HepG2 (cell line): ENCODE results near the gene GPC6. TPM values are rescaled to one million over a fixed set of nuclear protein-coding genes. Genes with fewer than 3 reads are reported as not detected.

Source experiments
- ATAC-seq: fragments of 200-7000 bp; cut with Tn5 transposase; 3 replicates; pipeline ENCODE4 v1.9.1; 2020; ENCODE audit warnings: mild to moderate bottlenecking, moderate library complexity
- BruUV-seq: library from RNA; stranded (reverse); fragments of 400-500 nt; replicated peaks from 2 replicates; lab custom pipeline; 2021; lab: Mats Ljungman, UMichigan
- CTCF ChIA-PET: fragments of 300-600 bp; formaldehyde crosslinking; extraction: SDS; loops from one replicate; lab custom pipeline; 2021; ENCODE audit warnings: low total read pairs, inconsistent platforms, low intra/inter-chr PET ratio; lab: Yijun Ruan, JAX
- POLR2A ChIA-PET: fragments of 350-600 bp; sonication (Branson Sonifier 250); formaldehyde crosslinking; loops from one replicate; lab custom pipeline; 2020; ENCODE audit warnings: antibody characterized with exemption, inconsistent platforms; lab: Yijun Ruan, JAX
- DNase-seq: peaks from one replicate; pipeline ENCODE4 v3.0.0-alpha.2; 2015; ENCODE audit warnings: low spot score
- FAIRE-seq: peaks from 3 replicates; lab custom pipeline; 2011; peaks lifted over from hg19 to GRCh38; lab: Jason Lieb, UNC
- H2AFZ ChIP-seq: one replicate; pipeline ENCODE4 v1.6.1; 2011; ENCODE audit warnings: low read length, inconsistent platforms
- H3K27ac ChIP-seq: fragments of 300-600 bp; 3 replicates; pipeline ENCODE4 v1.8.0; 2011; ENCODE audit warnings: mixed run types, mild to moderate bottlenecking, mixed read lengths, low read length, inconsistent platforms; ENCODE audit not compliant: insufficient read depth; ENCODE audit errors: extremely low read length
- H3K27me3 ChIP-seq, 2 experiments: fragments of 200-600 bp in 1 of 2; 2 replicates in 1 of 2; 3 replicates in 1 of 2; pipeline versions ENCODE4 v1.6.0 to v1.8.0; 2011; ENCODE audit warnings: low read length in 2 of 2, mild to moderate bottlenecking in 2 of 2, moderate library complexity in 2 of 2, inconsistent platforms in 1 of 2; ENCODE audit not compliant: insufficient read depth in 2 of 2, control insufficient read depth in 1 of 2
- H3K36me3 ChIP-seq, 2 experiments: fragments of 200-600 bp in 1 of 2; replicated peaks in 1 of 2; 2 replicates in 1 of 2; 3 replicates in 1 of 2; pipeline versions ENCODE4 v1.5.1 to v1.8.0; 2011; ENCODE audit warnings: low read length in 2 of 2, inconsistent platforms in 1 of 2; ENCODE audit not compliant: insufficient read depth in 2 of 2, control insufficient read depth in 1 of 2
- H3K4me1 ChIP-seq: 2 replicates; pipeline ENCODE4 v1.5.1; 2012; ENCODE audit warnings: low read length, inconsistent platforms; ENCODE audit not compliant: insufficient read depth
- H3K4me2 ChIP-seq: 2 replicates; pipeline ENCODE4 v1.6.0; 2011; ENCODE audit warnings: low read depth, low read length, inconsistent platforms
- H3K4me3 ChIP-seq, 3 experiments: fragments of 200-600 bp in 1 of 3; sonication (generic), shearing (Covaris generic) in 1 of 3; replicated peaks in 1 of 3; 2 replicates each; pipeline ENCODE4 v1.5.1; 2011 to 2016; ENCODE audit warnings: low read length in 3 of 3, inconsistent platforms in 2 of 3, low read depth in 2 of 3, mild to moderate bottlenecking in 2 of 3, control low read depth in 1 of 3, mixed read lengths in 1 of 3; ENCODE audit not compliant: insufficient read depth in 1 of 3
- H3K79me2 ChIP-seq: one replicate; pipeline ENCODE4 v1.6.1; 2011; ENCODE audit warnings: low read length, inconsistent platforms; ENCODE audit not compliant: insufficient read depth
- H3K9ac ChIP-seq: 2 replicates; pipeline ENCODE4 v1.6.0; 2011; ENCODE audit warnings: mild to moderate bottlenecking, low read depth, low read length, inconsistent platforms; ENCODE audit not compliant: insufficient read depth
- H3K9me3 ChIP-seq: 2 replicates; pipeline ENCODE4 v1.5.1; 2012; ENCODE audit warnings: mild to moderate bottlenecking, low read length
- H4K20me1 ChIP-seq: 2 replicates; pipeline ENCODE4 v1.6.0; 2011; ENCODE audit warnings: inconsistent platforms, mild to moderate bottlenecking, low read length, moderate library complexity; ENCODE audit not compliant: insufficient read depth
- ATF7-NPFF ChIP-seq: sonication (generic); formaldehyde crosslinking; IDR thresholded peaks from 2 replicates; pipeline ENCODE4 v1.8.1; 2023; ENCODE audit warnings: mild to moderate bottlenecking, low read depth, missing genetic modification reagents, moderate library complexity
- CBX1 ChIP-seq: IDR thresholded peaks from one replicate; pipeline ENCODE4 v1.6.1; 2016; ENCODE audit warnings: antibody characterized with exemption, low read depth
- CEBPB ChIP-seq: IDR thresholded peaks from 2 replicates; pipeline ENCODE4 v1.6.1; 2011; ENCODE audit warnings: low read depth, low read length, improper control_type of control experiment, borderline replicate concordance
- DMTF1 ChIP-seq: sonication (generic); formaldehyde crosslinking; IDR thresholded peaks from 2 replicates; pipeline ENCODE4 v1.4.0; 2020; ENCODE audit warnings: mild to moderate bottlenecking, missing genetic modification reagents
- GFI1 ChIP-seq: sonication (generic); formaldehyde crosslinking; IDR thresholded peaks from 2 replicates; pipeline ENCODE4 v1.5.0; 2020; ENCODE audit warnings: missing genetic modification reagents, mild to moderate bottlenecking, borderline replicate concordance
- GLI4 ChIP-seq: sonication (generic); formaldehyde crosslinking; IDR thresholded peaks from 2 replicates; pipeline ENCODE4 v1.5.1; 2020; ENCODE audit warnings: missing genetic modification reagents, mild to moderate bottlenecking, moderate library complexity, borderline replicate concordance
- HNRNPLL ChIP-seq: fragments of 200-400 bp; formaldehyde crosslinking; IDR thresholded peaks from 2 replicates; pipeline ENCODE4 v1.6.1; 2017; ENCODE audit warnings: mild to moderate bottlenecking, low read depth, low read length; ENCODE audit not compliant: poor library complexity, severe bottlenecking
- HNRNPUL1 ChIP-seq: fragments of 200-400 bp; formaldehyde crosslinking; IDR thresholded peaks from 2 replicates; pipeline ENCODE4 v1.6.1; 2017; ENCODE audit warnings: low read depth, mild to moderate bottlenecking, low read length, moderate library complexity
- PBX3 ChIP-seq: sonication (generic); formaldehyde crosslinking; IDR thresholded peaks from 2 replicates; pipeline ENCODE4 v1.8.1; 2023; ENCODE audit warnings: missing genetic modification reagents, inconsistent platforms, borderline replicate concordance
- RBAK ChIP-seq: sonication (generic); formaldehyde crosslinking; IDR thresholded peaks from 2 replicates; pipeline ENCODE4 v1.5.1; 2020; ENCODE audit warnings: mild to moderate bottlenecking, missing genetic modification reagents
- RFXAP ChIP-seq: sonication (generic); formaldehyde crosslinking; IDR thresholded peaks from 2 replicates; pipeline ENCODE4 v1.4.0; 2020; ENCODE audit warnings: missing genetic modification reagents, borderline replicate concordance
- ZKSCAN5 ChIP-seq: sonication (generic); formaldehyde crosslinking; IDR thresholded peaks from 2 replicates; pipeline ENCODE4 v1.5.1; 2020; ENCODE audit warnings: mild to moderate bottlenecking, missing genetic modification reagents
- ZNF263 ChIP-seq: sonication (generic); formaldehyde crosslinking; IDR thresholded peaks from 2 replicates; pipeline ENCODE4 v1.4.0; 2020; ENCODE audit warnings: missing genetic modification reagents
- ZNF30 ChIP-seq: sonication (generic); formaldehyde crosslinking; IDR thresholded peaks from 2 replicates; pipeline ENCODE4 v1.5.0; 2020; ENCODE audit warnings: mild to moderate bottlenecking, missing genetic modification reagents
- ZNF879 ChIP-seq: sonication (generic); formaldehyde crosslinking; IDR thresholded peaks from 2 replicates; pipeline ENCODE4 v1.8.1; 2023; ENCODE audit warnings: missing genetic modification reagents
- WGBS: methylation state at CpG from one replicate; pipeline ENCODE4 v1.1.6; 2017; ENCODE audit warnings: low lambda C conversion rate; 5-methylcytosine and 5-hydroxymethylcytosine counted together
- in situ Hi-C: cut with HindIII; loops from 2 replicates; pipeline ENCODE4 v1.10.0; 2017; ENCODE audit warnings: low pct_unique_long_range_greater_than_20kb; ENCODE audit not compliant: extremely low pct_ligation_motif_present
- intact Hi-C: fragments of 100-400 bp; cut with micrococcal nuclease; formaldehyde crosslinking; loops from one replicate; pipeline ENCODE4 v1.10.0; 2022; ENCODE audit not compliant: unreplicated experiment
- polyA plus RNA-seq, 8 experiments: library from polyadenylated mRNA; depleted of rRNA in 3 of 8; stranded (reverse) in 7 of 8; unstranded in 1 of 8; fragments of >200 nt; fragmentation: Illumina TruSeq in 4 of 8; extraction: Trizol in 4 of 8; gene quantifications; 2 replicates each; pipeline versions ENCODE4 v1.2.1 to v1.2.3, GENCODE V29; 2011 to 2016; ENCODE audit warnings: low read depth in 4 of 8, missing spikeins in 1 of 8, mixed read lengths in 1 of 8; ENCODE audit not compliant: insufficient read depth in 1 of 8
- total RNA-seq, 5 experiments: library from RNA; depleted of rRNA; stranded (reverse); fragments of >200 nt; fragmentation: Illumina TruSeq; extraction: Trizol; gene quantifications; 2 replicates each; pipeline ENCODE4 v1.2.3, GENCODE V29; 2016; ENCODE audit warnings: low read depth in 1 of 5
- TF ChIP-seq, protein P1 (sequence below): IDR thresholded peaks from 2 replicates; pipeline ENCODE4 v1.6.1; 2016
- TF ChIP-seq, protein P2 (sequence below): sonication (generic); formaldehyde crosslinking; IDR thresholded peaks from 2 replicates; pipeline ENCODE4 v1.5.0; 2020; ENCODE audit warnings: mild to moderate bottlenecking, missing genetic modification reagents

Gene GPC6
- total and polyA plus RNA-seq, 2 of the 13 experiments (the other 11 are each of a cell fraction or from before 2014, with no cell fraction given) = 24.5 to 33.9 TPM

DNA sequence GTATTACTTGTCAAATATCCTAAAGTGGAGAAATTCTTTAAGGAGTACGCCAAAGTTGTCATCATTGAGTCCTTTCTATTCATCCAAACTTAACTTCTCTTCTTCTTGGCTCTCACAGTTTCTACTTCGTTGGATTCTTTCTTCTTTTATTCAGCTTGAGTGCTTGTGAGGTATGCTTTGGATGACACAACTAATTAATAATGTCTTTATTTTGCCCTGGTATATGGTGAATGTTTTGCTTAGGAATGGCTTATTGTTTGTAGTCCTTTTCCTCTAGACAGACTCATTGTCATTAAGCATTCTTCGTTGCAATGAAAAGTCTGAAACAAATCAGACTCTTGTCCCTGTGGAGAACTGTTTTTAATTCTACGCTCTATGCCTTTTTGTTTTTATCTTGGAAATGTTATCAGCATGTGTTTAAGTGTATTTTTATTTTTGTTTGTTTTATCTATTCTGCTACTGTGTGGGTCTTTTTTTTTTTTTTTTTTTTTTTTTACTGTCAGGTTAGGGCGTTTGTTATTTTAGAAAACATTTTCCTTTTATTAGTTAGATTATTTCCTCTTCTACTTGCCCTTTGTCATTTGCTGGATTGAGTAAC lies 471.5 kb downstream of the GPC6 start (continued):
- TF ChIP-seq PBX3 (CRISPR knock-in tag) (no peak), GFI1 (CRISPR knock-in tag) (no peak), DMTF1 (CRISPR knock-in tag) (no peak), RFXAP (CRISPR knock-in tag) (no peak), ZNF879 (CRISPR knock-in tag) (no peak), ATF7-NPFF (CRISPR knock-in tag) (no peak), HNRNPLL (no peak)

- TF ChIP-seq HNRNPUL1 (no peak), GLI4 (CRISPR knock-in tag) (no peak), RBAK (CRISPR knock-in tag) (no peak), ZKSCAN5 (no peak), CBX1 (no peak), ZNF263 (CRISPR knock-in tag) (no peak), ZNF30 (CRISPR knock-in tag) (no peak), CEBPB (no peak)
- TF ChIP-seq, protein P1, sequence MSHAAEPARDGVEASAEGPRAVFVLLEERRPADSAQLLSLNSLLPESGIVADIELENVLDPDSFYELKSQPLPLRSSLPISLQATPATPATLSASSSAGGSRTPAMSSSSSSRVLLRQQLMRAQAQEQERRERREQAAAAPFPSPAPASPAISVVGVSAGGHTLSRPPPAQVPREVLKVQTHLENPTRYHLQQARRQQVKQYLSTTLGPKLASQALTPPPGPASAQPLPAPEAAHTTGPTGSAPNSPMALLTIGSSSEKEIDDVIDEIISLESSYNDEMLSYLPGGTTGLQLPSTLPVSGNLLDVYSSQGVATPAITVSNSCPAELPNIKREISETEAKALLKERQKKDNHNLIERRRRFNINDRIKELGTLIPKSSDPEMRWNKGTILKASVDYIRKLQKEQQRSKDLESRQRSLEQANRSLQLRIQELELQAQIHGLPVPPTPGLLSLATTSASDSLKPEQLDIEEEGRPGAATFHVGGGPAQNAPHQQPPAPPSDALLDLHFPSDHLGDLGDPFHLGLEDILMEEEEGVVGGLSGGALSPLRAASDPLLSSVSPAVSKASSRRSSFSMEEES = no peak
- TF ChIP-seq, protein P2, sequence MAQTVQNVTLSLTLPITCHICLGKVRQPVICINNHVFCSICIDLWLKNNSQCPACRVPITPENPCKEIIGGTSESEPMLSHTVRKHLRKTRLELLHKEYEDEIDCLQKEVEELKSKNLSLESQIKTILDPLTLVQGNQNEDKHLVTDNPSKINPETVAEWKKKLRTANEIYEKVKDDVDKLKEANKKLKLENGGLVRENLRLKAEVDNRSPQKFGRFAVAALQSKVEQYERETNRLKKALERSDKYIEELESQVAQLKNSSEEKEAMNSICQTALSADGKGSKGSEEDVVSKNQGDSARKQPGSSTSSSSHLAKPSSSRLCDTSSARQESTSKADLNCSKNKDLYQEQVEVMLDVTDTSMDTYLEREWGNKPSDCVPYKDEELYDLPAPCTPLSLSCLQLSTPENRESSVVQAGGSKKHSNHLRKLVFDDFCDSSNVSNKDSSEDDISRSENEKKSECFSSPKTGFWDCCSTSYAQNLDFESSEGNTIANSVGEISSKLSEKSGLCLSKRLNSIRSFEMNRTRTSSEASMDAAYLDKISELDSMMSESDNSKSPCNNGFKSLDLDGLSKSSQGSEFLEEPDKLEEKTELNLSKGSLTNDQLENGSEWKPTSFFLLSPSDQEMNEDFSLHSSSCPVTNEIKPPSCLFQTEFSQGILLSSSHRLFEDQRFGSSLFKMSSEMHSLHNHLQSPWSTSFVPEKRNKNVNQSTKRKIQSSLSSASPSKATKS (CRISPR knock-in tag) = no peak
- H3K79me2 ChIP-seq = no peaks in the 10 kb centered on the region
- intact Hi-C loops (no loop called here), in situ Hi-C loops (no loop called here)
- H3K27me3 ChIP-seq = no peaks in the 10 kb centered on the region
- no peak overlapping the region for H2AFZ ChIP-seq
- H3K36me3 ChIP-seq = no peaks in the 10 kb centered on the region
- no peak overlapping the region for H3K9ac ChIP-seq
- ChIA-PET POLR2A (no interaction called here), CTCF (no interaction called here)
- FAIRE-seq (no peak), ATAC-seq (no peak), DNase-seq (no peak)
- no peaks in the 10 kb centered on the region for H4K20me1 ChIP-seq
- H3K4me1 ChIP-seq = no peaks in the 10 kb centered on the region
- 97% methylated on average over 1 of the region's 1 CpG for WGBS
- no peak overlapping the region for H3K4me3 ChIP-seq
- no peaks in the 10 kb centered on the region; the same call in 1 of the 2 replicates for H3K9me3 ChIP-seq
- H3K27ac ChIP-seq = no peak overlapping the region
- BruUV-seq = no TSS peak
- H3K4me2 ChIP-seq = no peak overlapping the region
Measured at GRCh38 chr13:93700115-93700514, 473.5 kb downstream of the GPC6 start.
